Esophagus muscularis mucosa (tissue), 4 donors: Measurements from ENCODE around the gene DAPK1.

Source experiments
- EP300 ChIP-seq: sonication (generic); formaldehyde crosslinking; IDR thresholded peaks from one replicate; pipeline ENCODE4 v1.6.1; 2017; ENCODE audit warnings: antibody characterized with exemption
- POLR2A ChIP-seq: fragments of 450-650 bp; IDR thresholded peaks from one replicate; pipeline ENCODE4 v1.6.1; 2017; ENCODE audit warnings: antibody characterized with exemption, moderate library complexity, mild to moderate bottlenecking, low read depth
- POLR2AphosphoS5 ChIP-seq, 2 donors: sonication (generic); formaldehyde crosslinking; IDR thresholded peaks; one replicate each; pipeline ENCODE4 v1.6.1; 2017; ENCODE audit warnings: antibody characterized with exemption in 2 of 2
- TF ChIP-seq, protein P1 (sequence below), 3 experiments: fragments of 200-600 bp in 2 of 3; fragments of 450-650 bp in 1 of 3; sonication (generic) in 2 of 3; IDR thresholded peaks; one replicate each; pipeline ENCODE4 v1.5.1; 2017 to 2019; ENCODE audit warnings: antibody characterized with exemption in 3 of 3, mild to moderate bottlenecking in 2 of 3, moderate library complexity in 1 of 3

DNA sequence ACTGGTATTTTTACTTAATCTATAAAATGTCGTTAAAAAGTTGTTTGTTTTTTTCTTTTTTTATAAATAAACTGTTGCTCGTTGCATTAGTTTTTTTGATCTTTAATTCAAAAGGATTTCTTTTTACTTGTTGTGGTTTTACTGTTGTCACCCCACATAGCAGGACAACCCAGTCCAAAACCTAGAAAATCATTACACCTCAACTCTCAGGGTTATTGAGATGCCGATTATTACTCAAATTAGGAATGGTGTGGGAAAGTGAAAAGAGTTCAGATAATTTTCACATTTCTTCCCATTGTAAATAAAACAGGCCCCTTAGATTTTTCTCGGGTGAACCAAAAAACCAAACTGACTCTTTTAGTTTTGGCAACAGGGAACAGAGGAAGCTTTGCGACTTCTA lies 210.9 kb downstream of the DAPK1 start:
- TF ChIP-seq, protein P1, sequence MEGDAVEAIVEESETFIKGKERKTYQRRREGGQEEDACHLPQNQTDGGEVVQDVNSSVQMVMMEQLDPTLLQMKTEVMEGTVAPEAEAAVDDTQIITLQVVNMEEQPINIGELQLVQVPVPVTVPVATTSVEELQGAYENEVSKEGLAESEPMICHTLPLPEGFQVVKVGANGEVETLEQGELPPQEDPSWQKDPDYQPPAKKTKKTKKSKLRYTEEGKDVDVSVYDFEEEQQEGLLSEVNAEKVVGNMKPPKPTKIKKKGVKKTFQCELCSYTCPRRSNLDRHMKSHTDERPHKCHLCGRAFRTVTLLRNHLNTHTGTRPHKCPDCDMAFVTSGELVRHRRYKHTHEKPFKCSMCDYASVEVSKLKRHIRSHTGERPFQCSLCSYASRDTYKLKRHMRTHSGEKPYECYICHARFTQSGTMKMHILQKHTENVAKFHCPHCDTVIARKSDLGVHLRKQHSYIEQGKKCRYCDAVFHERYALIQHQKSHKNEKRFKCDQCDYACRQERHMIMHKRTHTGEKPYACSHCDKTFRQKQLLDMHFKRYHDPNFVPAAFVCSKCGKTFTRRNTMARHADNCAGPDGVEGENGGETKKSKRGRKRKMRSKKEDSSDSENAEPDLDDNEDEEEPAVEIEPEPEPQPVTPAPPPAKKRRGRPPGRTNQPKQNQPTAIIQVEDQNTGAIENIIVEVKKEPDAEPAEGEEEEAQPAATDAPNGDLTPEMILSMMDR (IDR thresholded peaks at IDR 0.05) = no peak
- TF ChIP-seq POLR2A = no peak
- no peak for TF ChIP-seq POLR2AphosphoS5 (IDR thresholded peaks at IDR 0.05)
- no peak for TF ChIP-seq EP300
